Central memory CD8-positive, alpha-beta T cell (primary cell): ENCODE results near the gene CCR5.
A peak's percentile ranks its signal among the peaks of the same experiment; 100 is the strongest.
"Not testable (repeated sequence)": the region's sequence is repeated elsewhere in the genome, so short reads cannot be mapped to it uniquely, and the experiment has no call there.

Experiments used
- ATAC-seq: fragments of 150-1000 bp; cut with Tn5 transposase; replicated peaks from 2 replicates; pipeline ENCODE4 v1.10.0; 2022; ENCODE audit warnings: mild to moderate bottlenecking, moderate FRiP score, moderate number of reproducible peaks; ENCODE audit not compliant: poor library complexity, severe bottlenecking; ENCODE audit errors: extremely low read depth
- DNase-seq, 2 donors: peaks; one replicate each; pipeline ENCODE4 v3.0.0; 2021; ENCODE audit warnings: low spot score in 2 of 2
- H3K27ac Mint-ChIP-seq: one replicate; pipeline ENCODE4 v1.8.0; 2022; ENCODE audit warnings: low read depth, mild to moderate bottlenecking, moderate library complexity, mixed read lengths
- H3K27me3 Mint-ChIP-seq: one replicate; pipeline ENCODE4 v1.8.0; 2022; ENCODE audit warnings: mixed read lengths
- H3K36me3 Mint-ChIP-seq: one replicate; pipeline ENCODE4 v1.8.0; 2022; ENCODE audit warnings: mild to moderate bottlenecking, moderate library complexity, mixed read lengths; ENCODE audit not compliant: insufficient read depth
- H3K4me1 Mint-ChIP-seq: one replicate; pipeline ENCODE4 v1.8.0; 2022; ENCODE audit warnings: mixed read lengths
- H3K4me3 Mint-ChIP-seq: one replicate; pipeline ENCODE4 v1.8.0; 2022; ENCODE audit warnings: mild to moderate bottlenecking, moderate library complexity, mixed read lengths
- H3K9me3 Mint-ChIP-seq: one replicate; pipeline ENCODE4 v1.8.0; 2022; ENCODE audit warnings: mixed read lengths

The CCR5 gene

DNA sequence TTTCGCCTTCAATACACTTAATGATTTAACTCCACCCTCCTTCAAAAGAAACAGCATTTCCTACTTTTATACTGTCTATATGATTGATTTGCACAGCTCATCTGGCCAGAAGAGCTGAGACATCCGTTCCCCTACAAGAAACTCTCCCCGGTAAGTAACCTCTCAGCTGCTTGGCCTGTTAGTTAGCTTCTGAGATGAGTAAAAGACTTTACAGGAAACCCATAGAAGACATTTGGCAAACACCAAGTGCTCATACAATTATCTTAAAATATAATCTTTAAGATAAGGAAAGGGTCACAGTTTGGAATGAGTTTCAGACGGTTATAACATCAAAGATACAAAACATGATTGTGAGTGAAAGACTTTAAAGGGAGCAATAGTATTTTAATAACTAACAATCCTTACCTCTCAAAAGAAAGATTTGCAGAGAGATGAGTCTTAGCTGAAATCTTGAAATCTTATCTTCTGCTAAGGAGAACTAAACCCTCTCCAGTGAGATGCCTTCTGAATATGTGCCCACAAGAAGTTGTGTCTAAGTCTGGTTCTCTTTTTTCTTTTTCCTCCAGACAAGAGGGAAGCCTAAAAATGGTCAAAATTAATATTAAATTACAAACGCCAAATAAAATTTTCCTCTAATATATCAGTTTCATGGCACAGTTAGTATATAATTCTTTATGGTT, at the start of gene CCR5:
Gene CCR5 (plus strand): TSS at position 108 of the 680 bp plus-strand sequence. CDS start 1,957 bp downstream, outside the sequence.
- DNase-seq (no peak), ATAC-seq (peak; percentile 70)
- H3K4me1 Mint-ChIP-seq: peaks cover 78% of the 10 kb centered on the region
- no peaks in the 10 kb centered on the region for H3K27me3 Mint-ChIP-seq
- H3K9me3 Mint-ChIP-seq: no peaks in the 10 kb centered on the region
- peaks cover 29% of the 10 kb centered on the region for H3K36me3 Mint-ChIP-seq
- H3K27ac Mint-ChIP-seq: peak within 1 kb of the TSS; percentile 56
- peak within 1 kb of the TSS; percentile 81 for H3K4me3 Mint-ChIP-seq

DNA sequence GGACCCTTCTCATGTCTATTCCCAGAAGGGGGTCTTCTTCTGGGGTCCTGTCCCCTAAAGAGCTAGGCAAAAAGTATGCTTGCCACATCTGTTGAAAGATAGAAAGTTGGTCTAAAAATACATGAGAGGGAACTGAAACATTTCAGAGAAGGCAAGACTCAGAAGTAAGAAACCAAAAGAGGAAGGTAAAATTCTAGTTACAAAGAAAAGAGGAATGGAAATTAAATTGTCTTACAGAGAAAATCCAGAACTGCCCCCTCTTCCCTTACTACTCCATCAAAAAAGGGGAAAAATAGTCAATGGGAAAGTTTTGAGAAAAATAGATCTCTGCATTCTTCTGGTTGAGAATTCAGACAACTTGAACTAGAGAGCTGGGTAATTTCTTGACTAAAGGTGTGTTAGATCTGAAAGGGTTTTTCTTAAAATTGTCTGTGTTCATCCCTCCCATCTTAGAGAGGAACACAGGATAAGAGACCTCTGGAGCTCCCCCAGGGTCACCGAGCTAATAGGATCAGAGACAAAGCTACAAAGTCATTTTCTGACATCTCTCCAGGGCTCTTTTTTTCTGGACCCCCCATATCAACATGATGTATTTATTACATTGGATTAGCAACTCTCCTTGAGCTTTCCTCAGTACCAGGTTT, 49.2 kb upstream of the CCR5 start:
- ATAC-seq (no peak), DNase-seq (no peak)
- no peak overlapping the region for H3K27ac Mint-ChIP-seq
- no peaks in the 10 kb centered on the region for H3K4me1 Mint-ChIP-seq
- H3K27me3 Mint-ChIP-seq: no peaks in the 10 kb centered on the region
- H3K4me3 Mint-ChIP-seq: no peak overlapping the region
- H3K36me3 Mint-ChIP-seq: peaks cover 1% of the 10 kb centered on the region
- H3K9me3 Mint-ChIP-seq: peaks cover 6% of the 10 kb centered on the region

DNA sequence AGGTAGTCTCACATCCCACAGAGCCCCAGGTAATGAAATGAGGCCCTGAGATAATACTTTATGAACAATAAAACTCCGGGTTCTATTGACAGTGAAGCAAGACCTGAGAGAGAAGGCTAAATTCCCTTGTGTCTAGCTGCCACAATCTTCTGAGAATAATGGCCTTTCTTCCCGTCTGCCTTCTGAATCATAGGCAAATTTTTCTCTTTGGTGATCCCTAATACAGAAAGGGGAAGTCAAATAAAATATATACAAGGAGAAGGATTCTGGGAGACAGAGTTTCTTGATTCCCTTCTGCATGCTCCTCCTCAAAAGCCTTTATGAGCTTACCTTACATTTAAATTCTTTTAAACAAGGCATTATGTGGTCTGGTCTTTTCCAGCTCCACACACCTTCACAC, 46.7 kb upstream of the CCR5 start:
- H3K4me1 Mint-ChIP-seq: no peaks in the 10 kb centered on the region
- peaks cover 1% of the 10 kb centered on the region for H3K36me3 Mint-ChIP-seq
- H3K9me3 Mint-ChIP-seq: no peaks in the 10 kb centered on the region
- H3K27ac Mint-ChIP-seq: no peak overlapping the region
- no peak for ATAC-seq
- no peak overlapping the region for H3K4me3 Mint-ChIP-seq
- no peak for DNase-seq
- H3K27me3 Mint-ChIP-seq: no peaks in the 10 kb centered on the region

DNA sequence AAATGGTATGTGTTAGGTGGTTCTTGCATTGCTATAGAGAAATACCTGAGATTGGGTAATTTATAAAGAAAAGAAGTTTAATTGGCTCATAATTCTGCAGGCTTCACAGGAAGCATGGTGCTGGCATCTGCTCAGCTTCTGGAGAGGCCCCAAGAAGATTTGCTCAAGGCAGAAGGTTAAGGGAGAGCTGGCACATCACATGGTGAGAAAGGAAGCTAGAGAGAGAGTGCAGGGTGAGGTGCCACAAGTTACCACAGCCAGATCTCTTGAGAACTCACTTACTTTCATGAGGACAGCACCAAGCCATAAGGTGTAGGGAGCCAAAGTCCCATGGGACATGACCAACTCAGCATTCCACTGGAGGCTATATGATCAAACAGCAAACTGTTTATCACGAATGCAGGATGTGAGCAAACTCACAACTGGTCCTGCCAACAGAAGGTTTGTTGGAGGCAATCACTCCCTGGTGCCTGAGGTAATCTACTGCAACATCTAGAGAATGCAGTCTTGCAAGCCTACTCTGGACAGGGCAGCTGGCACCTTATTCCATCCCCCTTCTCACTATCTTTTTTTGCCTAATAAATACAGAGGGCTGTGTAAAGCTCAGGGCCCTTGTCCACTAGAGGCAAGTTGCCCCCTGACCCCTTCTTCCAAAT, 45.0 kb upstream of the CCR5 start:
- Mint-ChIP-seq H3K27ac (no peak overlapping the region), H3K36me3 (peaks cover 1% of the 10 kb centered on the region), H3K4me1 (no peaks in the 10 kb centered on the region), H3K27me3 (no peaks in the 10 kb centered on the region), H3K4me3 (no peak overlapping the region), H3K9me3 (no peaks in the 10 kb centered on the region)
- no peak for DNase-seq
- peak; percentile 60 for ATAC-seq

DNA sequence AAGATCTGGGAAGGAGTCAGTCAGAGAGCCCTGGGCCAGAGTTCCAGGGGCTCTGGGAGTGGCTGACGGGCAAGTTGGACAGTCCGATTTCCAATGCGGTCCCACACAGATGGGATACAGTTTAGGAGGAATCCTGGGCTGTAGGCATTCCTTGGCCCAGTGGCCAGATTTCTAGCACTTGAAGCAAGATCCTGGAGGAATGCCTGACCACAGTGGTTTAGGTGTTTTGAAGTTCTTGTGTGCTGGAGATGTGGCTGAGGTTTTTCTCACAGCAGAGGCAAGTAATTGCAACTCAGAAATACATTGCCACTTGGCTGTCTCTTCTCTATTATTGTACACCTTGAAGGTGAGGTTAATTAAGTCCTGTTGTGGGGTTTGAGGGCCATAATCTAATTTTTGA, 40.1 kb upstream of the CCR5 start:
- not testable (repeated sequence) for H3K9me3 Mint-ChIP-seq, H3K27me3 Mint-ChIP-seq, H3K36me3 Mint-ChIP-seq, ATAC-seq, H3K27ac Mint-ChIP-seq, H3K4me3 Mint-ChIP-seq, DNase-seq
- peaks cover 27% of the 10 kb centered on the region for H3K4me1 Mint-ChIP-seq

DNA sequence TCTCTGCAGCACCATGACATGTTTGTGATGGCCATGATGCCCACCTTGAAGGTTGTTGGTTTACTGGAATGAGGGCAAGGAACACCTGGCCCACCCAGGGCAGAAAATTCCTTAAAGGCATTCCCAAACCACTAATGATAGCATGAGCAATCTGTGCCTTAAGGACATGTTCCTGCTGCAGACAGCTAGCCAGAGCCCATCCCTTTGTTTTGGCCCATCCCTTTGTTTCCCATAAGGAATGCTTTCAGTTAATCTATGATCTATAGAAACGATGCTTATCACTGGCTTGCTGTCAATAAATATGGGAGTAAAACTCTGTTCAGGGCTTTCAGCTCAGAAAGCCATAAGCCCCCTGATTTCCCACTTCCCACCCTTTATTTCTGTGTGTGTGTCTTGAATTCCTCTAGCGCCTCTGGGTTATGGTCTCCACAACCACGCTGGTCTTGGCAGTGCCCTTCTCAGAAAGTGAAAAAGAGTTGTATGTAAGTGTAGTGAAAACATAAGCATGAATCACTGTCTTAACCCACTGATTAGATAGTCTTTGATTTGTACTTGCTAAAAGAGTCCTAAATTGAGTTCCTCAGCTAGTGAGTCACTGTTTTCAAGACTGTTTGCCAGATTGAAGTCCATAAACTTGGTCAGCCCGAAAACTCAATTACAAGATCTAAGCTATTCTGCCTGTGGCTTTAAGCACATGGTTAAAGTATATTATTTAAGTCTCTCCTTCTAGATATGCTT, 35.8 kb upstream of the CCR5 start:
- H3K27ac Mint-ChIP-seq: no peak overlapping the region
- DNase-seq (no peak), ATAC-seq (no peak)
- H3K4me3 Mint-ChIP-seq: no peak overlapping the region
- H3K4me1 Mint-ChIP-seq: peaks cover 27% of the 10 kb centered on the region
- peaks cover 2% of the 10 kb centered on the region for H3K36me3 Mint-ChIP-seq
- peaks cover 5% of the 10 kb centered on the region for H3K9me3 Mint-ChIP-seq
- H3K27me3 Mint-ChIP-seq: no peaks in the 10 kb centered on the region

DNA sequence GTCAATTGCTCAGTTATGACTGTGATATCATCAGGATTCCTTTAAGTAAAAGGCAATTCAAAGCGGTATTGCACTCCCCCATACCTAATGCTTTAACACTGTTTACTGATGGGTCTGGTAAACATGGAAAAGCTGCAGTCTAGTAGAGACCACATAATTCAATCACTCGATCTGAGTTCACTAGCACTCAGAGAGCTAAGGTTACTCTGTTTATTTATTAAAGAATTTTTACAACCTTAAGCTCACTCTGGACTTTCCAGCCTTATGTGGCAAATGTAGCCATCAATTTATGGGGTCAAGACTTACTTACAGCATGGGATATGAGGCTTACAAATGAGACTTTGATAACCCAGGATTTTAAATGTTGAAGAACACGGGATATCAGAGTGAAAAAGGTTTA, 35.2 kb upstream of the CCR5 start:
- H3K27me3 Mint-ChIP-seq: no peaks in the 10 kb centered on the region
- H3K9me3 Mint-ChIP-seq: peaks cover 8% of the 10 kb centered on the region
- ATAC-seq (no peak), DNase-seq (no peak)
- H3K36me3 Mint-ChIP-seq: peaks cover 2% of the 10 kb centered on the region
- H3K4me3 Mint-ChIP-seq: no peak overlapping the region
- H3K27ac Mint-ChIP-seq: no peak overlapping the region
- H3K4me1 Mint-ChIP-seq: peaks cover 27% of the 10 kb centered on the region

DNA sequence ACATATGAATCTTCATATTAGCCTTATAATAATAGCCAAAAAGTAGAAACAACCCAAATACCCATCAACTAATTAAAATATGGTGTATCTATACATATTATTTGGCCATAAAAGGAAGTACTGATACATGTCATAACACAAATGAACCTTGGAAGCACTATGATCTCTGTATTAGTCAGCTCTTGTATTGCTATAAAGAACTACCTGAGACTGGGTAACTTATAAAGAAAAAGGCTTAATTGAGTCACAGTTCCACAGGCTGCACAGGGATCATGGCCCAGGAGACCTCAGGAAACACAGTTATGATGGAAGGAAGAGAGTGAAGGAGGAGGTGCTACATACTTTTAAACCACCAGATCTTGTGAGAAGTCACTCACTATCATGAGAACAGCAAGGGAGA, 32.8 kb upstream of the CCR5 start:
- no peak for DNase-seq
- ATAC-seq: no peak
- H3K4me3 Mint-ChIP-seq: no peak overlapping the region
- peaks cover 2% of the 10 kb centered on the region for H3K36me3 Mint-ChIP-seq
- peaks cover 8% of the 10 kb centered on the region for H3K9me3 Mint-ChIP-seq
- no peak overlapping the region for H3K27ac Mint-ChIP-seq
- peaks cover 10% of the 10 kb centered on the region for H3K4me1 Mint-ChIP-seq
- no peaks in the 10 kb centered on the region for H3K27me3 Mint-ChIP-seq

DNA sequence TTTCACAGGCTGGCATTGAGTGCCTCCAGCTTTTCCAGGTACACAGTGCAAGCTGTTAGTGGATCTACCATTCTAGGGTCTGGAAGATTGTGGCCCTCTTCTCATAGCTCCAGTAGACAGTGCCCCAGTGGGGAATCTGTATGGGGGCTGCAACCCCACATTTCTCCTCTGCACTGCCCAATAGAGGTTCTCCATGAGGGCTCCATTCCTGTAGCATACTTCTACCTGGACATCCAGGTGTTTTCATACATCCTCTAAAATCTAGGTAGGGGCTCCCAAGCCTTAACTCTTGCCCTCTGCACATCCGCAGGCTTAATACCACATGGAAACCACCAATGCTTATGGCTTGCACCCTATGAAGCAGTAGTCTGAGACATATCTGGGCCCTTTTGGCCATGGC, 31.9 kb upstream of the CCR5 start:
- peaks cover 8% of the 10 kb centered on the region for H3K9me3 Mint-ChIP-seq

DNA sequence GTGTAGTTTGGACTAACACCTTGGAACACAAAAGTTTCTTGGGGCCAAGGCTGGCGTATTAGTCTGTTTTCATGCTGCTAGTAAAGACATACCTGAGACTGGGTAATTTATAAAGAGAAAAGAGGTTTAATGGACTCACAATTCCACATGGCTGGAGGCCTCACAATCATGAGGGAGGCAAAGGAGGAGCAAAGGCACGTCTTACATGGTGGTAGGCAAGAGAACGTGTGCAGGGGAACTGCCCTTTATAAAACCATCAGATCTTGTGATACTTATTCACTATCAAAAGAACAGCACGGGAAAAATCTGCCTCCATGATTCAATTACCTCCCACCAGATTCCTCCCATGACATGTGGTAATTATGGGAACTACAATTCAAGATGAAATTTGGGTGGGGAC, 26.3 kb upstream of the CCR5 start:
- ATAC-seq (no peak), DNase-seq (no peak)
- Mint-ChIP-seq H3K9me3 (peaks cover 14% of the 10 kb centered on the region), H3K27me3 (no peaks in the 10 kb centered on the region), H3K36me3 (peaks cover 5% of the 10 kb centered on the region), H3K4me3 (no peak overlapping the region), H3K4me1 (peaks cover 19% of the 10 kb centered on the region), H3K27ac (no peak overlapping the region)

More for the DNA sequence above, 31.9 kb upstream of the CCR5 start:
- Mint-ChIP-seq H3K27me3 (no peaks in the 10 kb centered on the region), H3K4me1 (peaks cover 6% of the 10 kb centered on the region), H3K4me3 (no peak overlapping the region), H3K27ac (no peak overlapping the region), H3K36me3 (peaks cover 2% of the 10 kb centered on the region)
- DNase-seq: no peak
- ATAC-seq: no peak

DNA sequence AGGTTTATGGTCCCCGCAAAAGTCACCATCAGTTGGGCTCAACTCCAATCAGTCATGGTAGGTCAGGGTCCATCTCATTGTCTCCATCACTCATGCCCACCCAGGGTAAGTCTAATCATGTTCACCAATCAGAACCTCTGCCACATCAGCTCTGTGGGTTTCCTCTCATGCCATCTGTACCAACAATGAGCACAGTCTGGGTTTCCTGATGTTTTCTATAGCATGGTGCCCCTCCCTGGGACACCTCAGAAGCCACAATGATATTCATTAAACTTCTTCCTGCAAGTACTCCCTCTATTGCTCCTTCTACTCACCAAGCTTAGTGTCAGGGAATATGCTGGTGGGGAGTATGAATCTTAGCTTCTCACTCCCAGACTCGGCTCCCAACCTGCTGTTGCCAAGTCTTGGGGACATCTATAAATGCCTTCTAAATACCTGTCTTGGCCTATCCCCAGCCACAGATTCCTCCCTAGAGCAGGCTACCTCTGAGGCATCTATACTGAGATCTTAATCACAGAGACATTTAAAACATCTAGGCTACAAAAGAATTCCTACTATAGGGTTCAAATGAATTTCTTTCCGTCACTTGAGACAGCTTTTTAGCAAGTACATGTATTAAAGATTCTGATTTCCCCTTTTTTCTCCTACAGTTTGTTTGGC, 21.8 kb upstream of the CCR5 start:
- Mint-ChIP-seq H3K36me3 (peaks cover 3% of the 10 kb centered on the region), H3K4me1 (peaks cover 61% of the 10 kb centered on the region), H3K4me3 (peak overlapping the region; percentile 64), H3K9me3 (peaks cover 6% of the 10 kb centered on the region), H3K27ac (peak overlapping the region; percentile 66), H3K27me3 (no peaks in the 10 kb centered on the region)
- no peak for ATAC-seq
- no peak for DNase-seq
